ENCODE data around the gene LRRC63. TPM values are rescaled to one million over a fixed set of nuclear protein-coding genes. Genes with fewer than 3 reads are reported as not detected.

The LRRC63 gene
- total and polyA plus RNA-seq, 2 of the 4 experiments (the other 2 are of a cell fraction): not detected

GRCh38 chr13:46166947-46167610 lies 44.6 kb upstream of the LRRC63 start:
- Histone ChIP-seq H3K18ac (ENCODE audit: low read depth, low read length) (no peak overlapping the region), H3K27me3 (ENCODE audit: control insufficient read depth, insufficient read depth, low read length) (no peaks in the 10 kb centered on the region; the same call in none of the 2 replicates), H2AFZ (replicated peaks; ENCODE audit: low read length, poor library complexity) (no peak overlapping the region), H4K20me1 (ENCODE audit: insufficient read depth, low read length) (no peaks in the 10 kb centered on the region), H3K9me1 (ENCODE audit: insufficient read depth, low read length) (no peaks in the 10 kb centered on the region), H3K56ac (ENCODE audit: extremely low read depth, insufficient read depth, low read length) (no peak overlapping the region), H3K4me3 (ENCODE audit: insufficient read depth, low read depth, low read length) (no peak overlapping the region), H4K5ac (ENCODE audit: low read depth, low read length) (no peak overlapping the region), H3K9ac (ENCODE audit: low read depth, low read length) (no peak overlapping the region), H4K8ac (ENCODE audit: low read depth in 2 of 2, low read length in 2 of 2) (no peak overlapping the region), H2AK5ac (ENCODE audit: low read depth, low read length) (no peak overlapping the region), H2BK20ac (ENCODE audit: low read depth, low read length) (no peak overlapping the region), H3K4ac (ENCODE audit: low read depth, low read length) (no peak overlapping the region), H2BK5ac (ENCODE audit: low read depth, low read length, poor library complexity, severe bottlenecking) (no peak overlapping the region), H3K14ac (replicated peaks; ENCODE audit: low read depth, low read length) (no peak overlapping the region), H3K23ac (ENCODE audit: low read depth, low read length) (no peak overlapping the region), H3K36me3 (ENCODE audit: control insufficient read depth, insufficient read depth, low read length) (no peaks in the 10 kb centered on the region), H3K79me1 (ENCODE audit: low read depth in 1 of 2, low read length in 2 of 2) (no peaks in the 10 kb centered on the region), H3K4me2 (ENCODE audit: low read depth, low read length) (no peak overlapping the region), H3K27ac (ENCODE audit: insufficient read depth, low read length) (no peak overlapping the region), H3K4me1 (ENCODE audit: control insufficient read depth, insufficient read depth, low read length) (no peaks in the 10 kb centered on the region), H2BK15ac (ENCODE audit: low read depth, low read length) (no peak overlapping the region), H4K91ac (ENCODE audit: insufficient read depth, low read depth, low read length) (no peak overlapping the region), H2AK9ac (replicated peaks; ENCODE audit: low read depth, low read length, poor library complexity) (no peak overlapping the region), H3K9me3 (ENCODE audit: control insufficient read depth, insufficient read depth, low read length) (no peaks in the 10 kb centered on the region), H2BK120ac (ENCODE audit: low read depth, low read length) (no peak overlapping the region)
- no TSS peak for BruUV-seq (replicated peaks)
- in situ Hi-C loops (cut with MboI; ENCODE audit: low sequenced_read_pairs) (no loop called here), dilution Hi-C loops (cut with HindIII; ENCODE audit: low sequenced_read_pairs, unreplicated experiment) (no loop called here), intact Hi-C loops (cut with micrococcal nuclease) (no loop called here)
- TF ChIP-seq NFE2L2 (IDR thresholded peaks at IDR 0.05; ENCODE audit: low read depth, low read length) (no peak), SMC3 (IDR thresholded peaks at IDR 0.05; ENCODE audit: low read depth, low read length) (no peak), USF2 (IDR thresholded peaks at IDR 0.05; ENCODE audit: low read depth, low read length) (no peak)
- no CpG with 5 or more reads among the region's 3 CpGs for whole genome bisulfite sequencing, 2 experiments (ENCODE audit: extremely low coverage in 2 of 2, insufficient read length in 1 of 2)
- ChIA-PET POLR2A (ENCODE audit: unreplicated experiment) (no interaction called here), CTCF (no interaction called here)
- DNase-seq (no peak), ATAC-seq (ENCODE audit: low read depth) (no peak)
